Measurements from ENCODE around the gene SMURF1. TPM values are rescaled to one million over a fixed set of nuclear protein-coding genes. Genes with fewer than 3 reads are reported as not detected.

SMURF1 gene
- total RNA-seq, 6 donors from 2014 or later: 33.0 to 54.4 (median 45.9) TPM

DNA sequence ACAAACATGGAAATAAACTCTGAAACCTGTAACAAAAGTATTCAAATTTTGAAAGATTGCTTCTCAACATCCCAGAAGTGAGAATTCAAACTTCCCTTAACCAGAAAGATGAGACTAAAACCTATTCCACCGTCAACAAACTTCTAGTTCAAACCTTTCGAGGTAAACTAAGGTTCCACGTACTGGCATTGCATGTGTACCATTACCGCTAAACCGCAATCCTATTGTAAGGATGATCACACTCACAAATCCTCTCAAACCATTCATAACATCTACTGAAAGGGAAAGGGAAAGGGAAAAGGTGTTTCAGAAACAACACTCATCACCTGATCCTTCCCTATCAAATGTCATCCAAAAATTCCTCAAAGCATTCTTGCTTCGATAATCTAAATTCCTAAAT is 3.1 kb downstream of the SMURF1 start:
- Histone ChIP-seq H3K4me1 (peaks cover 34 to 67% (median 44%) of the 10 kb centered on the region in 4 donors), H3K36me3 (no peaks in the 10 kb centered on the region), H3K27ac (peak overlapping the region; percentile 12 to 100 (median 68)), H3K27me3 (no peaks in the 10 kb centered on the region), H3K9me3 (no peaks in the 10 kb centered on the region), H3K4me3 (peak overlapping the region in 2 of 4 donors; percentile 86 to 99)
- TF ChIP-seq EP300 (IDR thresholded peaks at IDR 0.05) (no peak), POLR2AphosphoS5 (IDR thresholded peaks at IDR 0.05) (no peak), POLR2A (IDR thresholded peaks at IDR 0.05) (no peak)
- TF ChIP-seq, protein P1, sequence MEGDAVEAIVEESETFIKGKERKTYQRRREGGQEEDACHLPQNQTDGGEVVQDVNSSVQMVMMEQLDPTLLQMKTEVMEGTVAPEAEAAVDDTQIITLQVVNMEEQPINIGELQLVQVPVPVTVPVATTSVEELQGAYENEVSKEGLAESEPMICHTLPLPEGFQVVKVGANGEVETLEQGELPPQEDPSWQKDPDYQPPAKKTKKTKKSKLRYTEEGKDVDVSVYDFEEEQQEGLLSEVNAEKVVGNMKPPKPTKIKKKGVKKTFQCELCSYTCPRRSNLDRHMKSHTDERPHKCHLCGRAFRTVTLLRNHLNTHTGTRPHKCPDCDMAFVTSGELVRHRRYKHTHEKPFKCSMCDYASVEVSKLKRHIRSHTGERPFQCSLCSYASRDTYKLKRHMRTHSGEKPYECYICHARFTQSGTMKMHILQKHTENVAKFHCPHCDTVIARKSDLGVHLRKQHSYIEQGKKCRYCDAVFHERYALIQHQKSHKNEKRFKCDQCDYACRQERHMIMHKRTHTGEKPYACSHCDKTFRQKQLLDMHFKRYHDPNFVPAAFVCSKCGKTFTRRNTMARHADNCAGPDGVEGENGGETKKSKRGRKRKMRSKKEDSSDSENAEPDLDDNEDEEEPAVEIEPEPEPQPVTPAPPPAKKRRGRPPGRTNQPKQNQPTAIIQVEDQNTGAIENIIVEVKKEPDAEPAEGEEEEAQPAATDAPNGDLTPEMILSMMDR (IDR thresholded peaks at IDR 0.05): no peak
- ATAC-seq (ENCODE audit: low FRiP score in 2 of 2): no peak
- 81 to 86% methylated on average over 6 of the region's 6 CpGs for WGBS, 2 donors
- DNase-seq: no peak

DNA sequence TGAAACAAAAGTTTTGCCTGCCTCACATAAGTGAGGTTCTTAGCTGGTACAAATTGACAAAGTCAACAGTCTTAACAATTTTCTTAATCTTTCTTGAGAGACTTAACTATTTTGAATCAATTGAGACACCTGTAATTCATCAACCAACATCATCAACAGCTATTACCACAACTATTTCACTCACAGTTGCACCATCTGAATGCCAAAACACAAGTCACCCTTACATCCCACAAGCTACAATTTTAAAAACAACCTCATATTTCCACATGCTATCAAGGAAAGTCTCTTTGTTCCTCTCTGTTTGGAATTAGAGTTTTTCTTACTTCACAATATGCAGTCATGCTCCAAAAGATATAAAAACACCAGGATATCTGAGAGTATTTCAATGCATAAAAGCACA is 4.9 kb downstream of the SMURF1 start:
- DNase-seq: no peak
- H3K36me3 ChIP-seq: no peaks in the 10 kb centered on the region
- ATAC-seq (ENCODE audit: low FRiP score in 2 of 2): no peak
- TF ChIP-seq, protein P1 (IDR thresholded peaks at IDR 0.05): no peak
- TF ChIP-seq EP300 (IDR thresholded peaks at IDR 0.05) (no peak), POLR2A (IDR thresholded peaks at IDR 0.05) (no peak), POLR2AphosphoS5 (IDR thresholded peaks at IDR 0.05) (no peak)
- H3K4me3 ChIP-seq: no peak overlapping the region
- H3K9me3 ChIP-seq: no peaks in the 10 kb centered on the region
- no peaks in the 10 kb centered on the region for H3K27me3 ChIP-seq
- H3K4me1 ChIP-seq: peaks cover 34 to 66% (median 53%) of the 10 kb centered on the region in 4 donors
- peak overlapping the region in 1 of 4 donors; percentile 100 for H3K27ac ChIP-seq

DNA sequence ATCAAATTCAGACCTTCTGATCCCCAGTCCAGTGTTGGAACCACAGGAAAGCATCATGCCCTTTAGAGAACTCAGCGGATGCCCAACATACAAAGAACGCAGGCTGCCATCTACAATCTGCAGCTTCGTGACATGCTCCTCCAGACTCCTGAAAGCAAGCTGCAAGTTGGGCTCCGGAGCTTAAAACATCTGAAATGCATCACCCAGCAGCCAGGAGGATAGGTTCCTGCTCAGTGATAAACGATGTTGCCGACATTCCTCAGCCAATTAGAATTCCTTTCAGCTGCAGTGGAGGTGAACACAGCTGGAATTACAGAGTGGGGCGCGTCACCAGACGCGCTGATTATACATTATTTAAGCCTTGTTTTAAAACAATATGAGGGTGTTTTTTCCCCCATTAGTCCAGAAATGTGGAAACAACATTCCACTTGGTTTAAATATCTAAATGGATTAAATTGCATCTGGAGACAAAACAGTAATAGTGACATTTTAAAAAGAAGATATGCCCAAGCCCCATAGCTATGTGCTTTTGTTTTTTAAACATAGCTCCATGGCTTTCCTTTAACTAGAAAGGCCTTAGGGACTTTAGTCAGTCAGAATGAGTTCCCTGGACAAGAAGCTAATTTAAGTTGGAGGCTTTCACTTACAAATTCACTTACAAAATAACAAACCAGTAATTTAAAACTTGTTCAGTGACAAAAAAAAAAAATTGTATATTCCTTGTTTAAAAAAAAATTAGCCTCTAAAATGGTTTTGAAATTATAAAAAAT is 6.3 kb downstream of the SMURF1 start:
- ATAC-seq (ENCODE audit: low FRiP score in 2 of 2): peak in 1 of 2 donors; percentile 44

DNA sequence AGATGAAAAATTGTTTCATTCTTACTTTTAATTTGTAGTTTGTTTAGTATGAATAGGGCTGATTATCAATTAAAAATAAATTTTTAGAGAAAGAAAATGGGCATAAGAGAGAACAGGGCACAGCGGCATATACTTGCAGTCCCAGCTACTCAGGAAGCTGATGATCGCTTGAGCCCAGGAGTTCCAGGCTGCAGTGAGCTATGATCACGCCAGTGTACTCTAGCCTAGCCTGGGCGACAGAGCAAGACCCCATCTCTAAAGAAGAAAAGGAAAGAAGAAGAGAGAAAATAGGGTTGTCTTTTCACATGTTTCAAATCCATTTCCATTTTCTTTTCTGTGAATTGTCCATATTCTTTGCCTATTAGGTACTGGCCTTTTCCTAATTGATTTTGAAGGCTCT is 8.0 kb downstream of the SMURF1 start:
- TF ChIP-seq EP300 (IDR thresholded peaks at IDR 0.05) (no peak), POLR2A (IDR thresholded peaks at IDR 0.05) (no peak), POLR2AphosphoS5 (IDR thresholded peaks at IDR 0.05) (no peak)
- TF ChIP-seq, protein P1 (IDR thresholded peaks at IDR 0.05): no peak
- ATAC-seq (ENCODE audit: low FRiP score in 2 of 2): no peak
- H3K4me3 ChIP-seq: no peak overlapping the region
- DNase-seq: no peak
- no peaks in the 10 kb centered on the region for H3K27me3 ChIP-seq
- H3K36me3 ChIP-seq: no peaks in the 10 kb centered on the region
- no peak overlapping the region for H3K27ac ChIP-seq
- peaks cover 33 to 77% (median 63%) of the 10 kb centered on the region in 4 donors for H3K4me1 ChIP-seq
- 91 to 98% methylated on average over 4 of the region's 4 CpGs for WGBS, 2 donors
- no peaks in the 10 kb centered on the region for H3K9me3 ChIP-seq

More for the DNA sequence above, 6.3 kb downstream of the SMURF1 start:
- no peaks in the 10 kb centered on the region for H3K27me3 ChIP-seq
- no peaks in the 10 kb centered on the region for H3K9me3 ChIP-seq
- 64 to 70% methylated on average over 8 to 10 of the region's 10 CpGs for WGBS, 2 donors
- peak overlapping the region in 2 of 4 donors; percentile 31 to 42 for H3K27ac ChIP-seq
- TF ChIP-seq, protein P1 (IDR thresholded peaks at IDR 0.05): no peak
- H3K4me3 ChIP-seq: no peak overlapping the region
- peaks cover 44 to 77% (median 66%) of the 10 kb centered on the region in 4 donors for H3K4me1 ChIP-seq
- H3K36me3 ChIP-seq: no peaks in the 10 kb centered on the region
- DNase-seq: no peak
